Measurements from ENCODE around the gene CD63. TPM values are rescaled to one million over a fixed set of nuclear protein-coding genes. Genes with fewer than 3 reads are reported as not detected.

The CD63 gene
- total RNA-seq, 1 experiment from 2014 or later = 367 TPM

GRCh38 chr12:55720894-55721444 lies 7.8 kb downstream of the CD63 start:
- no peak for DNase-seq (ENCODE audit: low spot score)
- POLR2A ChIA-PET (ENCODE audit: low non-redundant PET) = no interaction called here
- Histone ChIP-seq H3K27me3 (replicated peaks; ENCODE audit: insufficient read depth, low read depth, low read length, poor library complexity) (no peaks in the 10 kb centered on the region), H3K27ac (ENCODE audit: low read depth, low read length, poor library complexity, severe bottlenecking) (no peak overlapping the region), H3K4me3 (ENCODE audit: low read depth, low read length, poor library complexity, severe bottlenecking) (no peak overlapping the region), H3K9me3 (ENCODE audit: low read depth, low read length, poor library complexity, severe bottlenecking) (no peaks in the 10 kb centered on the region), H3K4me1 (ENCODE audit: insufficient read depth, low read length, poor library complexity, severe bottlenecking) (peaks cover 38% of the 10 kb centered on the region), H3K36me3 (ENCODE audit: insufficient read depth, low read length, poor library complexity, severe bottlenecking) (peaks cover 19% of the 10 kb centered on the region)
- CTCF ChIA-PET = interaction anchor here (0.5 kb wide), 1 partner anchor 63 kb away, joined by 3 read pairs; no protein-coding TSS in a partner anchor
- TF ChIP-seq CTCF (conservative IDR thresholded peaks at IDR 0.05; ENCODE audit: low read depth, low read length) (peak; percentile 38), EZH2 (IDR thresholded peaks at IDR 0.05; ENCODE audit: borderline replicate concordance, low read depth, low read length, poor library complexity, severe bottlenecking) (no peak)
- BruUV-seq (replicated peaks) = no TSS peak
- intact Hi-C loops (cut with micrococcal nuclease; ENCODE audit: unreplicated experiment) = loop anchor here (5.0 kb wide), 1 partner anchor 64 kb away; no protein-coding TSS in a partner anchor

- ChIA-PET POLR2A (ENCODE audit: low non-redundant PET) (no interaction called here), CTCF (interaction anchor here (0.5 kb wide), 1 partner anchor 62 kb away, joined by 3 read pairs; no protein-coding TSS in a partner anchor)
- Histone ChIP-seq H3K27ac (ENCODE audit: low read depth, low read length, poor library complexity, severe bottlenecking) (peak within 1 kb of the TSS; percentile 28), H3K4me3 (ENCODE audit: low read depth, low read length, poor library complexity, severe bottlenecking) (no peak within 1 kb of the TSS), H3K9me3 (ENCODE audit: low read depth, low read length, poor library complexity, severe bottlenecking) (no peaks in the 10 kb centered on the region), H3K27me3 (replicated peaks; ENCODE audit: insufficient read depth, low read depth, low read length, poor library complexity) (no peaks in the 10 kb centered on the region), H3K4me1 (ENCODE audit: insufficient read depth, low read length, poor library complexity, severe bottlenecking) (peaks cover 43% of the 10 kb centered on the region), H3K36me3 (ENCODE audit: insufficient read depth, low read length, poor library complexity, severe bottlenecking) (peaks cover 11% of the 10 kb centered on the region)
- DNase-seq (ENCODE audit: low spot score) = no peak
- BruUV-seq (replicated peaks) = no TSS peak
- TF ChIP-seq CTCF (conservative IDR thresholded peaks at IDR 0.05; ENCODE audit: low read depth, low read length) (no peak), EZH2 (IDR thresholded peaks at IDR 0.05; ENCODE audit: borderline replicate concordance, low read depth, low read length, poor library complexity, severe bottlenecking) (no peak)
- intact Hi-C loops (cut with micrococcal nuclease; ENCODE audit: unreplicated experiment) = loop anchor here (5.0 kb wide), 1 partner anchor 63 kb away; no protein-coding TSS in a partner anchor
Observed at GRCh38 chr12:55720071-55720564, 8.7 kb downstream of the CD63 start, which contains the start of gene RDH5. RDH5 (plus strand) TSS chr12:55720393; CDS start chr12:55721185, 792 bp downstream.

- Histone ChIP-seq H3K36me3 (ENCODE audit: insufficient read depth, low read length, poor library complexity, severe bottlenecking) (peaks cover 8% of the 10 kb centered on the region), H3K27me3 (replicated peaks; ENCODE audit: insufficient read depth, low read depth, low read length, poor library complexity) (no peaks in the 10 kb centered on the region), H3K4me1 (ENCODE audit: insufficient read depth, low read length, poor library complexity, severe bottlenecking) (peaks cover 40% of the 10 kb centered on the region), H3K9me3 (ENCODE audit: low read depth, low read length, poor library complexity, severe bottlenecking) (no peaks in the 10 kb centered on the region), H3K27ac (ENCODE audit: low read depth, low read length, poor library complexity, severe bottlenecking) (peak overlapping the region; percentile 95), H3K4me3 (ENCODE audit: low read depth, low read length, poor library complexity, severe bottlenecking) (no peak overlapping the region)
- CTCF ChIA-PET = no interaction called here
- TF ChIP-seq EZH2 (IDR thresholded peaks at IDR 0.05; ENCODE audit: borderline replicate concordance, low read depth, low read length, poor library complexity, severe bottlenecking) = no peak
- no peak for TF ChIP-seq CTCF (conservative IDR thresholded peaks at IDR 0.05; ENCODE audit: low read depth, low read length)
- DNase-seq (ENCODE audit: low spot score) = no peak
- BruUV-seq (replicated peaks) = no TSS peak
- POLR2A ChIA-PET (ENCODE audit: low non-redundant PET) = no interaction called here
- intact Hi-C loops (cut with micrococcal nuclease; ENCODE audit: unreplicated experiment) = no loop called here
Observed at GRCh38 chr12:55719371-55719770, 9.4 kb downstream of the CD63 start.
